HG03060 (cell line): Measurements from ENCODE around the gene ASRGL1.

Source experiments
- ATAC-seq: cut with Tn5 transposase; IDR thresholded peaks from one replicate; pipeline ENCODE4 v1.9.1; 2021; ENCODE audit warnings: low read depth, moderate number of reproducible peaks; ENCODE audit not compliant: unreplicated experiment

Gene ASRGL1

GRCh38 chr11:62411524-62411923 lies 74.3 kb downstream of the ASRGL1 start:
- ATAC-seq, result no peak

GRCh38 chr11:62413060-62413696 lies 75.9 kb downstream of the ASRGL1 start:
- ATAC-seq, result no peak

DNA sequence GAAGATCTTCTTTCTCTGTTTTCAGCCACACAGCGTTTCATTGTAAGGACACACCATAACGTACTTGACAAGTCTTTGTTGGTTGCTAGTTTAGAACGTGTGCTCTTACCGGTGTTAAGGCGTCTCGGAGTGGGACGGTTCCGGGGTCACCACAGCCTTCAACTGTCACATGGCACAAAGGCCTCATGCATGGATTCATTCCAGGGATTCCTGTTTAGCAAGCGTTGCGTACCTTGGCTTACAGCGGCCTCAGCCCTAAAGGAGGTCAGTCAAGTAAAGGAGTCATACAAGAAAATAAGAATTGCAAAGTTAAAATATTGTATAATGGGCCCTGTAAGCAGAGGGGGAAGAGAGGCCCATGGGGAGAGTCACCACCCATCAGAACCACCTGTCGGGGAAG lies 79.3 kb downstream of the ASRGL1 start:
- no peak for ATAC-seq

- no peak for ATAC-seq
Observed at GRCh38 chr11:62418136-62418535, 80.9 kb downstream of the ASRGL1 start.

GRCh38 chr11:62418733-62419132 lies 81.5 kb downstream of the ASRGL1 start, which contains the start of gene SCGB1A1:
TSS of gene SCGB1A1 (plus strand) at chr11:62419033. CDS start at chr11:62419096, 63 bp downstream.
- ATAC-seq, result no peak

- no peak for ATAC-seq
Observed at GRCh38 chr11:62419314-62419929, 82.2 kb downstream of the ASRGL1 start.

- no peak for ATAC-seq
Observed at GRCh38 chr11:62419943-62420342, 82.7 kb downstream of the ASRGL1 start.

GRCh38 chr11:62420882-62421281 lies 83.6 kb downstream of the ASRGL1 start:
- no peak for ATAC-seq

- ATAC-seq, result no peak
Observed at GRCh38 chr11:62421996-62422395, 84.7 kb downstream of the ASRGL1 start.

GRCh38 chr11:62423012-62423411 lies 85.8 kb downstream of the ASRGL1 start:
- no peak for ATAC-seq

DNA sequence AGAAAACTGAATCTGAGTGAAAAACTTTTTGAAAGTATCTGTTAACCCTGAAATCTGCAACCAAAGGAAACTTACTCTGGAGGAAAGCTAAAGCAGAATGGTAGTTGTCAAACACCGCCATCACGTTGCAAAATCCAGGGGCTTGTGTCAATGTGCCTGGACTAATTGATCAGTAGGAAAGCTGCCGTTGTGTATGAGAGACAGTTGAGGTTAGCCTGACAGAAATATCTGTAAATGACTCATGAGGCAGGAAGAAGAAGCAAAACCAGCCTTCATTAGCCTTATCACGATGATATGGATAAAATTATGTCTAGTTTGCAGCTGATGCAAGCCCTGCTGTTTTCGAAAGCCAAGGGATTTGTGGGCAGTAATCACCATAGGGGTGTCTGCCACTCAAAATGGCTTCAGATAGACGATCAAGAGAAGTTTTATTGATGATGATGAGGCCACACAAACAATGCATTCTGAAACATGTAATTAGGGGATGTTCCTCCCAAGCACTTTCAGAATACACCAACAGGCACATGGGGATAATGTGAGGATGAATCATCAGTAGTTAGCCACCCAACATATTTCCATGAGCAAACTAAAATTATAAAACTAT lies 90.5 kb downstream of the ASRGL1 start:
- no peak for ATAC-seq

DNA sequence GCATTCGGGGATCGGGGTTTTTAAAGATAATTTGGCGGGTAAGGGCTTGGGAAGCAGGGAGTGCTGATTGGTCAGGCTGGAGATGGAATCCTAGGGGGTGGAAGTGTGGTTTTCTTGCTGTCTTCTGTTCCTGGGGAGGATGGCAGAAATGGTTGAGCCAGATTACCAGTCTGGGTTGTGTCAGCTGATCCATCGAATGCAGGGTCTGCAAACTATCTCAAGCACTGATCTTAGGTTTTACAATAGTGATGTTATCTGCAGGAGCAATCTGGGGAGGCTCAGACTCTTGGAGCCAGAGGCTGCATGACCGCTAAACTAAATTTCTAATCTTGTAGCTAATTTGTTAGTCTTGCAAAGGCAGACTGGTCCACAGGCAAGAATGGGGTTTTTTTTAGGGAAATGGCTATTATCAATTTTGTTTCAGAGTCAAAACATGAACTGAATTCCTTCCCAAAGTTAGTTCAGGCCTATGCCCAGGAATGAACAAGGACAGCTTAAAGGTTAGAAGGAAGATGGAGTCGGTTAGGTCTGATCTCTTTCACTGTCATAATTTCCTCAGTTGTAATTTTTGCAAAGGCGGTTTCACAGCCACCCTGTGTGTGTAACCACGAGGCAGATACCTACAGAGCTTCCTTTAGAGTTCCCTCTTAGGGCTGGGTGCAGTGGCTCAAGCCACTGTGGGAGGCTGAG lies 91.8 kb downstream of the ASRGL1 start:
- no peak for ATAC-seq

GRCh38 chr11:62430425-62430824 lies 93.2 kb downstream of the ASRGL1 start:
- no peak for ATAC-seq

GRCh38 chr11:62431171-62431901 lies 94.1 kb downstream of the ASRGL1 start:
- ATAC-seq, result no peak

DNA sequence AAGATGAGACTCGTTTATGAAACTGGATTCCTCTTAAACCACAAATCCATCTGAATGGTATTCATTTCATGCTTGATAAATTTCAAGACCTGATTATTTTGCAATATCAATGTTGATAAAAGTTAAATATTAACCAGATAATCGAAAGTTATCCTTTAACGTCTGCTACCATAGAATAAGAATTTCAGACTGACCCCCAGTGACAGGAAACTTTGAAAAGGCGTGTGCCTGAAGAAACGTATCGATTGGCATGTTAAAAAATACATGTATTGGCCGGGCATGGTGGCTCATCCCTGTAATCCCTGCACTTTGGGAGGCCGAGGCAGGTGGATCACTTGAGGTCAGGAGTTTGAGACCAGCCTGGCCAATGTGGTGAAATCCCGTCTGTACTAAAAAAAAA lies 95.4 kb downstream of the ASRGL1 start:
- no peak for ATAC-seq

- no peak for ATAC-seq
Observed at GRCh38 chr11:62433141-62433903, 96.1 kb downstream of the ASRGL1 start.

- no peak for ATAC-seq
Observed at GRCh38 chr11:62433904-62434276, 96.6 kb downstream of the ASRGL1 start.

GRCh38 chr11:62435846-62436660 lies 98.8 kb downstream of the ASRGL1 start:
- ATAC-seq, result no peak

- no peak for ATAC-seq
Observed at GRCh38 chr11:62437616-62438015, 100.4 kb downstream of the ASRGL1 start.
